ENCODE measurements around the gene DOCK11.

- no peak for TF ChIP-seq ZNF384 (IDR thresholded peaks at IDR 0.05)
- TF ChIP-seq BHLHE40 (IDR thresholded peaks at IDR 0.05; ENCODE audit: borderline replicate concordance): no peak
- TF ChIP-seq SP1 (IDR thresholded peaks at IDR 0.05): no peak
Measured at GRCh38 chrX:118498755-118499154, 3.1 kb downstream of the DOCK11 start.

All from HEK293T (cell line).